Stomach (tissue), 9 donors: ENCODE results near the gene HTR6. TPM values are rescaled to one million over a fixed set of nuclear protein-coding genes. Genes with fewer than 3 reads are reported as not detected.

Experiments
- DNase-seq, 2 donors: peaks; one replicate each; pipeline versions ENCODE4 v3.0.0 to v3.0.0-alpha.2; 2013 to 2019
- H3K27ac ChIP-seq, 5 donors: fragments of 200-600 bp in 4 of 5; sonication (generic) in 4 of 5; one replicate each; pipeline ENCODE4 v1.5.1; 2013 to 2019; ENCODE audit warnings: mild to moderate bottlenecking in 1 of 5, moderate library complexity in 1 of 5
- H3K27me3 ChIP-seq, 3 donors: fragments of 200-600 bp; sonication (generic); one replicate each; pipeline ENCODE4 v1.5.1; 2017 to 2019; ENCODE audit warnings: mixed run types in 1 of 3
- H3K36me3 ChIP-seq, 4 donors: fragments of 200-600 bp; sonication (generic); 1 replicate in 3 of 4; 2 replicates in 1 of 4; pipeline ENCODE4 v1.5.1; 2016 to 2019
- H3K4me1 ChIP-seq, 4 donors: fragments of 200-600 bp; sonication (generic); one replicate each; pipeline ENCODE4 v1.5.1; 2016 to 2019
- H3K4me3 ChIP-seq, 4 donors: fragments of 200-600 bp; sonication (generic) in 3 of 4; one replicate each; pipeline ENCODE4 v1.5.1; 2016 to 2019; ENCODE audit warnings: mild to moderate bottlenecking in 1 of 4
- H3K9me3 ChIP-seq, 4 donors: fragments of 200-600 bp; sonication (generic); one replicate each; pipeline ENCODE4 v1.5.1; 2016 to 2019
- CTCF ChIP-seq, 7 experiments: fragments of 450-650 bp in 4 of 7; fragments of 200-600 bp in 3 of 7; sonication (generic) in 3 of 7; IDR thresholded peaks; one replicate each; pipeline ENCODE4 v1.5.1; 2016 to 2019; ENCODE audit warnings: antibody characterized with exemption in 7 of 7, control low read depth in 2 of 7, mild to moderate bottlenecking in 1 of 7
- EP300 ChIP-seq: sonication (generic); formaldehyde crosslinking; IDR thresholded peaks from one replicate; pipeline ENCODE4 v1.6.1; 2017; ENCODE audit warnings: antibody characterized with exemption
- POLR2A ChIP-seq, 4 donors: fragments of 450-650 bp; IDR thresholded peaks; one replicate each; pipeline ENCODE4 v1.6.1; 2016; ENCODE audit warnings: antibody characterized with exemption in 4 of 4, control low read depth in 2 of 4, mild to moderate bottlenecking in 1 of 4, moderate library complexity in 1 of 4
- POLR2AphosphoS5 ChIP-seq, 3 donors: sonication (generic); formaldehyde crosslinking; IDR thresholded peaks; one replicate each; pipeline ENCODE4 v1.6.1; 2016; ENCODE audit warnings: antibody characterized with exemption in 3 of 3
- WGBS, 5 donors: extraction: QIAGEN DNeasy Blood & Tissue Kit in 3 of 5; methylation state at CpG; one replicate each; pipeline versions ENCODE4 v1.1.5 to v1.1.7; 2013 to 2018; 5-methylcytosine and 5-hydroxymethylcytosine counted together
- intact Hi-C: fragments of 100-400 bp; cut with DNase I; formaldehyde crosslinking; loops from one replicate; pipeline ENCODE4 v1.15.1; 2023; ENCODE audit warnings: low total_unique reads
- polyA plus RNA-seq, 3 donors: library from polyadenylated mRNA; stranded (reverse); fragments of 200-250 nt; gene quantifications; one replicate each; pipeline ENCODE4 v1.2.3, GENCODE V29; 2013
- total RNA-seq, 5 donors: library from RNA; depleted of rRNA; stranded (reverse); fragments of >200 nt; gene quantifications; one replicate each; pipeline versions ENCODE4 v1.1.0 to v1.2.3, GENCODE V29; 2014 to 2016
- donor health status: healthy with polysubstance abuse.
- donor health status: Bipolar disorder and iron deficiency.
- donor health status: healthy.

Gene HTR6
- total and polyA plus RNA-seq, 8 donors: not detected

GRCh38 chr1:19644681-19645410, 19.8 kb upstream of the HTR6 start:
- Histone ChIP-seq H3K4me3 (peak overlapping the region; percentile 73 to 77 (median 74)), H3K4me1 (peaks cover 52 to 78% (median 66%) of the 10 kb centered on the region in 4 donors), H3K27me3 (peaks cover 0 to 27% (median 0%) of the 10 kb centered on the region in 3 donors), H3K9me3 (no peaks in the 10 kb centered on the region), H3K27ac (peak overlapping the region; percentile 82 to 96 (median 89)), H3K36me3 (no peaks in the 10 kb centered on the region)
- intact Hi-C loops: loop anchor here (5.0 kb wide), 1 partner anchor 163 kb away; no protein-coding TSS in a partner anchor
- DNase-seq: peak; percentile 42 to 72
- TF ChIP-seq POLR2A (IDR thresholded peaks at IDR 0.05): no peak
- TF ChIP-seq POLR2AphosphoS5 (IDR thresholded peaks at IDR 0.05): no peak
- no peak for TF ChIP-seq CTCF (IDR thresholded peaks at IDR 0.05)
- no peak for TF ChIP-seq EP300
- WGBS, 5 donors: 1 to 5% (median 2%) methylated on average over 38 to 71 of the region's 71 CpGs

- 34 to 58% (median 48%) methylated on average over 24 to 30 of the region's 30 CpGs for WGBS, 5 donors
- TF ChIP-seq POLR2A (IDR thresholded peaks at IDR 0.05) (no peak), CTCF (IDR thresholded peaks at IDR 0.05) (no peak), EP300 (no peak), POLR2AphosphoS5 (IDR thresholded peaks at IDR 0.05) (no peak)
- no peak for DNase-seq
Observed at GRCh38 chr1:19645411-19646251, 19.0 kb upstream of the HTR6 start.

GRCh38 chr1:19646377-19647319, 18.0 kb upstream of the HTR6 start:
- 50 to 69% (median 59%) methylated on average over 9 of the region's 9 CpGs for WGBS, 5 donors
- H3K36me3 ChIP-seq: no peaks in the 10 kb centered on the region
- H3K9me3 ChIP-seq: no peaks in the 10 kb centered on the region
- peak; percentile 63 to 68 for DNase-seq
- peak overlapping the region; percentile 82 to 96 (median 89) for H3K27ac ChIP-seq
- TF ChIP-seq EP300: no peak
- TF ChIP-seq POLR2AphosphoS5 (IDR thresholded peaks at IDR 0.05): peak in 1 of 3 donors; percentile 6
- no peak for TF ChIP-seq CTCF (IDR thresholded peaks at IDR 0.05)
- no peak for TF ChIP-seq POLR2A (IDR thresholded peaks at IDR 0.05)
- peaks cover 0 to 27% (median 0%) of the 10 kb centered on the region in 3 donors for H3K27me3 ChIP-seq
- intact Hi-C loops: loop anchor here (5.0 kb wide), 1 partner anchor 164 kb away; no protein-coding TSS in a partner anchor
- H3K4me1 ChIP-seq: peaks cover 63 to 81% (median 74%) of the 10 kb centered on the region in 4 donors
- peak overlapping the region; percentile 73 to 77 (median 74) for H3K4me3 ChIP-seq

More at GRCh38 chr1:19645411-19646251, 19.0 kb upstream of the HTR6 start:
- no peaks in the 10 kb centered on the region for H3K36me3 ChIP-seq
- intact Hi-C loops: loop anchor here (5.0 kb wide), 1 partner anchor 163 kb away; no protein-coding TSS in a partner anchor
- H3K9me3 ChIP-seq: no peaks in the 10 kb centered on the region
- H3K4me3 ChIP-seq: peak overlapping the region; percentile 73 to 77 (median 74)
- H3K4me1 ChIP-seq: peaks cover 55 to 78% (median 68%) of the 10 kb centered on the region in 4 donors
- H3K27me3 ChIP-seq: peaks cover 0 to 27% (median 0%) of the 10 kb centered on the region in 3 donors
- peak overlapping the region; percentile 82 to 96 (median 89) for H3K27ac ChIP-seq
